ENCODE data around the gene CPED1. TPM values are rescaled to one million over a fixed set of nuclear protein-coding genes. Genes with fewer than 3 reads are reported as not detected.

CPED1 gene
- total RNA-seq, 1 donor from 2014 or later: 33.8 TPM

- no peak for DNase-seq
- no peaks in the 10 kb centered on the region for H3K27me3 ChIP-seq (ENCODE audit: low read depth)
- H3K4me1 ChIP-seq: peaks cover 25% of the 10 kb centered on the region
- intact Hi-C loops (cut with micrococcal nuclease): no loop called here
- H3K27ac ChIP-seq (replicated peaks): no peak overlapping the region
- peaks cover 49% of the 10 kb centered on the region for H3K36me3 ChIP-seq
- no peak overlapping the region for H3K4me3 ChIP-seq
- no peak for TF ChIP-seq CTCF (IDR thresholded peaks at IDR 0.05; ENCODE audit: borderline replicate concordance)
- no peaks in the 10 kb centered on the region for H3K9me3 ChIP-seq (replicated peaks)
Observed at GRCh38 chr7:120961638-120962173, 26.8 kb upstream of the CPED1 start.

GRCh38 chr7:120964088-120964487 is 24.4 kb upstream of the CPED1 start:
- DNase-seq: no peak
- peaks cover 25% of the 10 kb centered on the region for H3K4me1 ChIP-seq
- H3K27ac ChIP-seq (replicated peaks): no peak overlapping the region
- no peaks in the 10 kb centered on the region for H3K9me3 ChIP-seq (replicated peaks)
- intact Hi-C loops (cut with micrococcal nuclease): no loop called here
- no peak for TF ChIP-seq CTCF (IDR thresholded peaks at IDR 0.05; ENCODE audit: borderline replicate concordance)
- peaks cover 49% of the 10 kb centered on the region for H3K36me3 ChIP-seq
- H3K27me3 ChIP-seq (ENCODE audit: low read depth): no peaks in the 10 kb centered on the region
- no peak overlapping the region for H3K4me3 ChIP-seq

GRCh38 chr7:120966961-120967360 is 21.6 kb upstream of the CPED1 start:
- DNase-seq: no peak
- TF ChIP-seq CTCF (IDR thresholded peaks at IDR 0.05; ENCODE audit: borderline replicate concordance): no peak
- Histone ChIP-seq H3K36me3 (peaks cover 74% of the 10 kb centered on the region), H3K4me3 (no peak overlapping the region), H3K4me1 (peaks cover 7% of the 10 kb centered on the region), H3K27ac (replicated peaks) (no peak overlapping the region), H3K27me3 (ENCODE audit: low read depth) (no peaks in the 10 kb centered on the region), H3K9me3 (replicated peaks) (no peaks in the 10 kb centered on the region)
- intact Hi-C loops (cut with micrococcal nuclease): no loop called here

- H3K9me3 ChIP-seq (replicated peaks): no peaks in the 10 kb centered on the region
- no peak overlapping the region for H3K27ac ChIP-seq (replicated peaks)
- no peak overlapping the region for H3K4me3 ChIP-seq
- intact Hi-C loops (cut with micrococcal nuclease): loop anchor here (5.0 kb wide), 1 partner anchor 288 kb away; no protein-coding TSS in a partner anchor
- no peak for TF ChIP-seq CTCF (IDR thresholded peaks at IDR 0.05; ENCODE audit: borderline replicate concordance)
- H3K4me1 ChIP-seq: no peaks in the 10 kb centered on the region
- peaks cover 75% of the 10 kb centered on the region for H3K36me3 ChIP-seq
- DNase-seq: no peak
- H3K27me3 ChIP-seq (ENCODE audit: low read depth): no peaks in the 10 kb centered on the region
Observed at GRCh38 chr7:120973849-120974248, 14.7 kb upstream of the CPED1 start.

- H3K27me3 ChIP-seq (ENCODE audit: low read depth): no peaks in the 10 kb centered on the region
- no peak overlapping the region for H3K27ac ChIP-seq (replicated peaks)
- TF ChIP-seq CTCF (IDR thresholded peaks at IDR 0.05; ENCODE audit: borderline replicate concordance): no peak
- intact Hi-C loops (cut with micrococcal nuclease): no loop called here
- H3K4me3 ChIP-seq: no peak overlapping the region
- H3K4me1 ChIP-seq: peaks cover 6% of the 10 kb centered on the region
- no peak for DNase-seq
- no peaks in the 10 kb centered on the region for H3K9me3 ChIP-seq (replicated peaks)
- H3K36me3 ChIP-seq: peaks cover 15% of the 10 kb centered on the region
Observed at GRCh38 chr7:120979765-120980499, 8.6 kb upstream of the CPED1 start.
